ENCODE measurements around the gene PDZD2.

DNA sequence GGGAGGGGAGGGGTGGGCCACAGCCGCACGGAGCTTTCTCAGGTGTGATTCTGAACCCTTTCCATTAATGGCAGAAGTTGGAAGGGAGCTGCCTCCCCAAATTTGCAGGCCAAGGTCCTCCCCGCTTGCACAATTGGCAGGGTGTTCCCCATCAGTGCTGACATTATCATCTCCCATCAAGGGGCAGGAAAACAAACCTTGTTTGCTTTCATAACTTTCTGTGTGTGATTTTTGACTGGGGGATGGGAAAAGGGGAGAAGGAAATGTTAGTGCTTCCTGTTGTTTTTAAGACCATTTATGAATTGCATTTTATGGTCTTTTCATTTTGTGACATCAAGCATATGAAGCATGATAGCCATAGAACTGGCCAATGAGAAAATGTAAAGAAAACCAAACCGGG, 292.9 kb downstream of the PDZD2 start:
- TF ChIP-seq, protein P1, sequence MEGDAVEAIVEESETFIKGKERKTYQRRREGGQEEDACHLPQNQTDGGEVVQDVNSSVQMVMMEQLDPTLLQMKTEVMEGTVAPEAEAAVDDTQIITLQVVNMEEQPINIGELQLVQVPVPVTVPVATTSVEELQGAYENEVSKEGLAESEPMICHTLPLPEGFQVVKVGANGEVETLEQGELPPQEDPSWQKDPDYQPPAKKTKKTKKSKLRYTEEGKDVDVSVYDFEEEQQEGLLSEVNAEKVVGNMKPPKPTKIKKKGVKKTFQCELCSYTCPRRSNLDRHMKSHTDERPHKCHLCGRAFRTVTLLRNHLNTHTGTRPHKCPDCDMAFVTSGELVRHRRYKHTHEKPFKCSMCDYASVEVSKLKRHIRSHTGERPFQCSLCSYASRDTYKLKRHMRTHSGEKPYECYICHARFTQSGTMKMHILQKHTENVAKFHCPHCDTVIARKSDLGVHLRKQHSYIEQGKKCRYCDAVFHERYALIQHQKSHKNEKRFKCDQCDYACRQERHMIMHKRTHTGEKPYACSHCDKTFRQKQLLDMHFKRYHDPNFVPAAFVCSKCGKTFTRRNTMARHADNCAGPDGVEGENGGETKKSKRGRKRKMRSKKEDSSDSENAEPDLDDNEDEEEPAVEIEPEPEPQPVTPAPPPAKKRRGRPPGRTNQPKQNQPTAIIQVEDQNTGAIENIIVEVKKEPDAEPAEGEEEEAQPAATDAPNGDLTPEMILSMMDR (IDR thresholded peaks at IDR 0.05): no peak
- TF ChIP-seq POLR2A (IDR thresholded peaks at IDR 0.05; ENCODE audit: low read depth) (no peak), EP300 (IDR thresholded peaks at IDR 0.05) (no peak)

All from esophagus muscularis mucosa (tissue), 4 donors.